IMR-90 (cell line): ENCODE measurements around the gene TNFRSF4. TPM values are rescaled to one million over a fixed set of nuclear protein-coding genes. Genes with fewer than 3 reads are reported as not detected.

Source experiments
- ATAC-seq: fragments of 200-7000 bp; cut with Tn5 transposase; 2 replicates; pipeline ENCODE4 v1.9.1; 2020; ENCODE audit warnings: low read depth, mild to moderate bottlenecking, moderate library complexity
- BruUV-seq: library from RNA; stranded (reverse); fragments of 400-500 nt; replicated peaks from 2 replicates; lab custom pipeline; 2021; lab: Mats Ljungman, UMichigan
- CTCF ChIA-PET: fragments of 300-600 bp; formaldehyde crosslinking; extraction: SDS; loops from one replicate; lab custom pipeline; 2021; ENCODE audit warnings: antibody characterized with exemption; lab: Yijun Ruan, JAX
- POLR2A ChIA-PET: fragments of 300-600 bp; sonication (Branson Sonifier 250); formaldehyde crosslinking; loops from one replicate; lab custom pipeline; 2022; ENCODE audit warnings: antibody characterized with exemption; ENCODE audit not compliant: unreplicated experiment; lab: Charles Lee
- DNase-seq: peaks from one replicate; pipeline ENCODE4 v3.0.0; 2013
- H2AFZ ChIP-seq: replicated peaks from 2 replicates; pipeline ENCODE3; 2013; ENCODE audit warnings: low read length, mild to moderate bottlenecking; ENCODE audit not compliant: poor library complexity
- H2AK5ac ChIP-seq: 2 replicates; pipeline ENCODE4 v1.6.1; 2013; ENCODE audit warnings: low read depth, low read length, inconsistent platforms
- H2AK9ac ChIP-seq: replicated peaks from 2 replicates; pipeline ENCODE3; 2013; ENCODE audit warnings: mild to moderate bottlenecking, low read depth, low read length, moderate library complexity; ENCODE audit not compliant: poor library complexity
- H2BK120ac ChIP-seq: 2 replicates; pipeline ENCODE4 v1.6.1; 2013; ENCODE audit warnings: low read depth, low read length, inconsistent platforms
- H2BK15ac ChIP-seq: 3 replicates; pipeline ENCODE4 v1.6.1; 2013; ENCODE audit warnings: low read depth, low read length, inconsistent platforms
- H2BK20ac ChIP-seq: 2 replicates; pipeline ENCODE4 v1.6.1; 2013; ENCODE audit warnings: low read depth, mild to moderate bottlenecking, inconsistent platforms, low read length, moderate library complexity
- H2BK5ac ChIP-seq: 2 replicates; pipeline ENCODE4 v1.6.1; 2013; ENCODE audit warnings: mild to moderate bottlenecking, low read depth, low read length, inconsistent platforms; ENCODE audit not compliant: poor library complexity, severe bottlenecking
- H3K14ac ChIP-seq: replicated peaks from 2 replicates; pipeline ENCODE4 v1.6.1; 2013; ENCODE audit warnings: low read depth, low read length, inconsistent platforms
- H3K18ac ChIP-seq: 2 replicates; pipeline ENCODE4 v1.6.1; 2013; ENCODE audit warnings: low read depth, low read length, control low read depth
- H3K23ac ChIP-seq: 2 replicates; pipeline ENCODE4 v1.6.1; 2013; ENCODE audit warnings: low read depth, low read length, inconsistent platforms
- H3K27ac ChIP-seq: 2 replicates; pipeline ENCODE4 v1.5.1; 2013; ENCODE audit warnings: mild to moderate bottlenecking, control low read depth, low read length; ENCODE audit not compliant: insufficient read depth
- H3K27me3 ChIP-seq: 2 replicates; pipeline ENCODE4 v1.6.1; 2013; ENCODE audit warnings: low read length; ENCODE audit not compliant: control insufficient read depth, insufficient read depth
- H3K36me3 ChIP-seq: 2 replicates; pipeline ENCODE4 v1.6.1; 2013; ENCODE audit warnings: low read length, mixed read lengths; ENCODE audit not compliant: control insufficient read depth, insufficient read depth
- H3K4ac ChIP-seq: 2 replicates; pipeline ENCODE4 v1.6.1; 2013; ENCODE audit warnings: low read depth, low read length, inconsistent platforms
- H3K4me1 ChIP-seq: 2 replicates; pipeline ENCODE4 v1.6.1; 2013; ENCODE audit warnings: low read length, mixed read lengths; ENCODE audit not compliant: control insufficient read depth, insufficient read depth
- H3K4me2 ChIP-seq: 2 replicates; pipeline ENCODE4 v1.6.1; 2013; ENCODE audit warnings: low read depth, mild to moderate bottlenecking, control low read depth, low read length, moderate library complexity
- H3K4me3 ChIP-seq: 2 replicates; pipeline ENCODE4 v1.5.1; 2013; ENCODE audit warnings: low read depth, mild to moderate bottlenecking, control low read depth, low read length, moderate library complexity; ENCODE audit not compliant: insufficient read depth
- H3K56ac ChIP-seq: 2 replicates; pipeline ENCODE4 v1.6.1; 2013; ENCODE audit warnings: low read length, inconsistent platforms; ENCODE audit not compliant: insufficient read depth; ENCODE audit errors: extremely low read depth
- H3K79me1 ChIP-seq, 2 experiments: 2 replicates each; pipeline ENCODE4 v1.6.1; 2013; ENCODE audit warnings: low read length in 2 of 2, inconsistent platforms in 1 of 2, low read depth in 1 of 2
- H3K9ac ChIP-seq: 2 replicates; pipeline ENCODE4 v1.6.1; 2013; ENCODE audit warnings: low read depth, low read length, control low read depth
- H3K9me1 ChIP-seq: 2 replicates; pipeline ENCODE4 v1.6.1; 2013; ENCODE audit warnings: low read length, inconsistent platforms; ENCODE audit not compliant: insufficient read depth
- H3K9me3 ChIP-seq: 2 replicates; pipeline ENCODE4 v1.6.1; 2013; ENCODE audit warnings: low read length; ENCODE audit not compliant: control insufficient read depth, insufficient read depth
- H4K20me1 ChIP-seq: 2 replicates; pipeline ENCODE4 v1.6.1; 2013; ENCODE audit warnings: low read length, inconsistent platforms; ENCODE audit not compliant: insufficient read depth
- H4K5ac ChIP-seq: 2 replicates; pipeline ENCODE4 v1.6.1; 2013; ENCODE audit warnings: mild to moderate bottlenecking, low read depth, low read length, control low read depth
- H4K8ac ChIP-seq, 2 experiments: 2 replicates each; pipeline ENCODE4 v1.6.1; 2013; ENCODE audit warnings: low read depth in 2 of 2, low read length in 2 of 2, control low read depth in 1 of 2, inconsistent platforms in 1 of 2
- H4K91ac ChIP-seq: 2 replicates; pipeline ENCODE4 v1.6.1; 2013; ENCODE audit warnings: low read depth, low read length, inconsistent platforms; ENCODE audit not compliant: insufficient read depth
- BHLHE40 ChIP-seq: fragments of 150-350 bp; IDR thresholded peaks from 2 replicates; pipeline ENCODE4 v1.6.1; 2016; ENCODE audit warnings: mild to moderate bottlenecking, low read depth, low read length
- CEBPB ChIP-seq: IDR thresholded peaks from 2 replicates; pipeline ENCODE4 v1.6.1; 2012; ENCODE audit warnings: low read depth, low read length, improper control_type of control experiment
- CHD1 ChIP-seq: IDR thresholded peaks from 2 replicates; pipeline ENCODE4 v1.6.1; 2012; ENCODE audit warnings: low read depth, low read length, improper control_type of control experiment
- CTCF ChIP-seq: conservative IDR thresholded peaks from 2 replicates; pipeline ENCODE4 v1.5.1; 2012; ENCODE audit warnings: mild to moderate bottlenecking, low read depth, low read length, improper control_type of control experiment
- ELK1 ChIP-seq: fragments of 150-350 bp; IDR thresholded peaks from 2 replicates; pipeline ENCODE4 v1.6.1; 2016; ENCODE audit warnings: low read depth, mild to moderate bottlenecking, low read length, moderate library complexity, borderline replicate concordance
- FOS ChIP-seq: fragments of 150-350 bp; IDR thresholded peaks from 2 replicates; pipeline ENCODE4 v1.6.1; 2016; ENCODE audit warnings: low read depth, low read length
- MAFK ChIP-seq: IDR thresholded peaks from 2 replicates; pipeline ENCODE4 v1.6.1; 2012; ENCODE audit warnings: low read depth, low read length, improper control_type of control experiment
- MAZ ChIP-seq: IDR thresholded peaks from 2 replicates; pipeline ENCODE4 v1.6.1; 2012; ENCODE audit warnings: low read depth, mild to moderate bottlenecking, low read length, improper control_type of control experiment, moderate library complexity, borderline replicate concordance
- MXI1 ChIP-seq: IDR thresholded peaks from 2 replicates; pipeline ENCODE4 v1.6.1; 2012; ENCODE audit warnings: low read depth, mild to moderate bottlenecking, low read length, moderate library complexity, borderline replicate concordance
- NFE2L2 ChIP-seq: fragments of 150-350 bp; IDR thresholded peaks from 2 replicates; pipeline ENCODE4 v1.6.1; 2016; ENCODE audit warnings: low read depth, mild to moderate bottlenecking, low read length
- POLR2A ChIP-seq: IDR thresholded peaks from 2 replicates; pipeline ENCODE4 v1.6.1; 2012; ENCODE audit warnings: mild to moderate bottlenecking, low read depth, low read length
- RAD21 ChIP-seq: IDR thresholded peaks from 2 replicates; pipeline ENCODE4 v1.6.1; 2012; ENCODE audit warnings: low read length, improper control_type of control experiment
- RCOR1 ChIP-seq: IDR thresholded peaks from 2 replicates; pipeline ENCODE4 v1.6.1; 2012; ENCODE audit warnings: mild to moderate bottlenecking, low read length, improper control_type of control experiment; ENCODE audit not compliant: insufficient replicate concordance
- RFX5 ChIP-seq: IDR thresholded peaks from 2 replicates; pipeline ENCODE4 v1.8.0; 2012; ENCODE audit warnings: low read depth, mild to moderate bottlenecking, low read length, moderate library complexity
- SMC3 ChIP-seq: fragments of 150-350 bp; IDR thresholded peaks from 2 replicates; pipeline ENCODE4 v1.6.1; 2016; ENCODE audit warnings: low read depth, mild to moderate bottlenecking, antibody characterized with exemption, low read length, moderate library complexity
- USF2 ChIP-seq: fragments of 150-350 bp; IDR thresholded peaks from 2 replicates; pipeline ENCODE4 v1.6.1; 2017; ENCODE audit warnings: mild to moderate bottlenecking, antibody characterized with exemption, low read length, low read depth
- WGBS, 2 experiments: methylation state at CpG; one replicate each; pipeline versions ENCODE4 v1.1.5 to v1.1.7; 2013; ENCODE audit warnings: missing lambda C conversion rate in 2 of 2; ENCODE audit not compliant: insufficient read length in 1 of 2; ENCODE audit errors: extremely low coverage in 2 of 2; 5-methylcytosine and 5-hydroxymethylcytosine counted together
- dilution Hi-C: fragments of 300-500 bp; cut with HindIII; formaldehyde crosslinking; loops from one replicate; pipeline ENCODE4 v1.14.3; 2018; ENCODE audit warnings: low sequenced_read_pairs; ENCODE audit not compliant: unreplicated experiment
- in situ Hi-C: fragments of 300-500 bp; cut with MboI; formaldehyde crosslinking; loops from 3 replicates; pipeline ENCODE4 v1.14.3; 2019; ENCODE audit warnings: low sequenced_read_pairs, inconsistent platforms, mixed read lengths
- intact Hi-C: fragments of 100-400 bp; cut with micrococcal nuclease; formaldehyde crosslinking; loops from 2 replicates; pipeline ENCODE4 v1.10.0; 2022
- polyA plus RNA-seq, 3 experiments: library from polyadenylated mRNA; depleted of rRNA; stranded (reverse); fragments of >200 nt; gene quantifications; 2 replicates each; pipeline ENCODE4 v1.2.3, GENCODE V29; 2012; ENCODE audit warnings: low replicate concordance in 1 of 3
- total RNA-seq: library from RNA; depleted of rRNA; stranded (reverse); fragments of >200 nt; gene quantifications from 2 replicates; pipeline ENCODE4 v1.2.3, GENCODE V29; 2012

TNFRSF4 gene
- total and polyA plus RNA-seq, 2 of the 4 experiments (the other 2 are of a cell fraction): 0.15 TPM; not detected in 1

GRCh38 chr1:1161683-1162079 lies 52.3 kb downstream of the TNFRSF4 start:
- no peak overlapping the region for H3K27ac ChIP-seq
- no peak overlapping the region for H3K4me3 ChIP-seq
- H4K8ac ChIP-seq: no peak overlapping the region
- in situ Hi-C loops: no loop called here
- peaks cover 11% of the 10 kb centered on the region for H3K4me1 ChIP-seq
- intact Hi-C loops: no loop called here
- POLR2A ChIA-PET: no interaction called here
- BruUV-seq: no TSS peak
- no peak overlapping the region for H2BK120ac ChIP-seq
- no peak overlapping the region for H2AFZ ChIP-seq
- H3K9me1 ChIP-seq: no peaks in the 10 kb centered on the region; the same call in 1 of the 2 replicates
- peaks cover 11% of the 10 kb centered on the region; the same call in 1 of the 2 replicates for H3K27me3 ChIP-seq
- H3K9ac ChIP-seq: no peak overlapping the region
- no peaks in the 10 kb centered on the region for H3K79me1 ChIP-seq
- no peaks in the 10 kb centered on the region for H4K20me1 ChIP-seq
- H4K91ac ChIP-seq: no peak overlapping the region
- CTCF ChIA-PET: no interaction called here
- no peak for TF ChIP-seq USF2
- no peak for TF ChIP-seq SMC3
- no peak for TF ChIP-seq RFX5
- TF ChIP-seq RAD21: no peak
- TF ChIP-seq FOS: no peak
- TF ChIP-seq MAZ: no peak
- no peak for TF ChIP-seq MAFK
- no peak for TF ChIP-seq NFE2L2
- TF ChIP-seq CHD1: no peak
- TF ChIP-seq CTCF: no peak
- no peak for TF ChIP-seq RCOR1
- TF ChIP-seq ELK1: no peak
- no peak for TF ChIP-seq POLR2A
- TF ChIP-seq MXI1: no peak
- TF ChIP-seq CEBPB: no peak
- TF ChIP-seq BHLHE40: no peak
- H3K23ac ChIP-seq: no peak overlapping the region
- dilution Hi-C loops: no loop called here
- H3K4me2 ChIP-seq: no peak overlapping the region
- no peaks in the 10 kb centered on the region for H3K36me3 ChIP-seq
- no peak overlapping the region for H4K5ac ChIP-seq
- H3K14ac ChIP-seq: no peak overlapping the region
- H2BK15ac ChIP-seq: no peak overlapping the region
- no peak overlapping the region for H2BK5ac ChIP-seq
- no peak overlapping the region for H2AK5ac ChIP-seq
- no peak overlapping the region for H3K18ac ChIP-seq
- no peak overlapping the region for H2AK9ac ChIP-seq
- H2BK20ac ChIP-seq: no peak overlapping the region
- ATAC-seq (no peak), DNase-seq (no peak)
- no peak overlapping the region for H3K56ac ChIP-seq
- no peak overlapping the region for H3K4ac ChIP-seq
- WGBS, 2 experiments: 81% methylated on average over 5 of the region's 17 CpGs; no CpG with 5 or more reads in 1 of the 2 experiments
- no peaks in the 10 kb centered on the region for H3K9me3 ChIP-seq
